ENCODE data around the gene CADM1. TPM values are rescaled to one million over a fixed set of nuclear protein-coding genes. Genes with fewer than 3 reads are reported as not detected.

The CADM1 gene
- total and polyA plus RNA-seq, 2 donors (not counting 3 experiments of a cell fraction or from before 2014, with no cell fraction given) = 0.52 to 2.6 TPM

GRCh38 chr11:115266066-115266639 lies 238.1 kb downstream of the CADM1 start:
- H3K9ac ChIP-seq (replicated peaks; ENCODE audit: extremely low read depth, insufficient read depth, low read length) = no peak overlapping the region
- no peaks in the 10 kb centered on the region for H3K4me1 ChIP-seq (ENCODE audit: control insufficient read depth, extremely low read depth, insufficient read depth, low read length)
- no peak for DNase-seq (ENCODE audit: low read depth, low spot score)
- no peaks in the 10 kb centered on the region for H3K9me3 ChIP-seq (replicated peaks; ENCODE audit: control insufficient read depth, insufficient read depth, low read length)
- no peak overlapping the region for H3K4me3 ChIP-seq (replicated peaks in 1 of 3; ENCODE audit: insufficient read depth in 1 of 3, low read depth in 1 of 3, low read length in 3 of 3)
- H3K36me3 ChIP-seq (ENCODE audit: control insufficient read depth in 2 of 2, extremely low read depth in 1 of 2, insufficient read depth in 2 of 2, low read length in 2 of 2) = no peaks in the 10 kb centered on the region
- ChIA-PET CTCF (no interaction called here), POLR2A (no interaction called here)
- no peaks in the 10 kb centered on the region for H3K9me1 ChIP-seq (replicated peaks; ENCODE audit: control insufficient read depth, extremely low read depth, insufficient read depth, low read length)
- BruUV-seq (replicated peaks) = no TSS peak
- no peak overlapping the region for H2AFZ ChIP-seq (ENCODE audit: low read depth, low read length)
- H3K79me2 ChIP-seq (ENCODE audit: control insufficient read depth, insufficient read depth, low read length) = no peaks in the 10 kb centered on the region
- dilution Hi-C loops (cut with MboI; ENCODE audit: extremely low pct_ligation_motif_present, low sequenced_read_pairs) (no loop called here), intact Hi-C loops (cut with micrococcal nuclease) (no loop called here)
- TF ChIP-seq GATA2 (IDR thresholded peaks at IDR 0.05; ENCODE audit: insufficient read depth, insufficient read length, low read depth, low read length) (no peak), JUN (IDR thresholded peaks at IDR 0.05; ENCODE audit: borderline replicate concordance, insufficient read depth, insufficient read length, low read depth) (no peak), EZH2 (IDR thresholded peaks at IDR 0.05; ENCODE audit: borderline replicate concordance, low read depth, low read length, severe bottlenecking) (no peak), POLR2AphosphoS5 (IDR thresholded peaks at IDR 0.05; ENCODE audit: insufficient read depth, low read depth, low read length) (no peak), MAX (IDR thresholded peaks at IDR 0.05; ENCODE audit: insufficient read depth, insufficient read length) (no peak), CTCF (IDR thresholded peaks at IDR 0.05; ENCODE audit: extremely low read depth in 1 of 2, insufficient read depth in 1 of 2, low read depth in 1 of 2, low read length in 2 of 2) (no peak), POLR2A (IDR thresholded peaks at IDR 0.05; ENCODE audit: low read depth, low read length) (no peak), FOS (IDR thresholded peaks at IDR 0.05; ENCODE audit: borderline replicate concordance, insufficient read depth, low read length) (no peak), MYC (IDR thresholded peaks at IDR 0.05; ENCODE audit: low read depth, low read length) (no peak)
- no peak overlapping the region for H3K4me2 ChIP-seq (ENCODE audit: insufficient read depth, low read length)
- no peak overlapping the region for H3K27ac ChIP-seq (ENCODE audit: insufficient read depth, low read depth, low read length)
- no peaks in the 10 kb centered on the region for H4K20me1 ChIP-seq (replicated peaks; ENCODE audit: control insufficient read depth, extremely low read depth, insufficient read depth, low read length)
- no peaks in the 10 kb centered on the region for H3K27me3 ChIP-seq (ENCODE audit: control insufficient read depth in 2 of 2, insufficient read depth in 2 of 2, low read length in 2 of 2)
- FAIRE-seq = no peak
